Calu3 (cell line): ENCODE results near the gene APP. TPM values are rescaled to one million over a fixed set of nuclear protein-coding genes. Genes with fewer than 3 reads are reported as not detected.

Experiments used
- BruUV-seq: library from RNA; stranded (reverse); fragments of 400-500 nt; replicated peaks from 2 replicates; lab custom pipeline; 2021; lab: Mats Ljungman, UMichigan
- CTCF ChIA-PET: fragments of 300-600 bp; sonication (Branson Sonifier 250); formaldehyde crosslinking; loops from one replicate; lab custom pipeline; 2022; ENCODE audit warnings: antibody characterized with exemption; lab: Charles Lee
- DNase-seq: peaks from one replicate; pipeline ENCODE4 v3.0.0; 2022
- H3K27ac Mint-ChIP-seq: one replicate; pipeline ENCODE4 v1.8.0; 2022; ENCODE audit warnings: mixed read lengths; ENCODE audit not compliant: unreplicated experiment
- H3K27me3 Mint-ChIP-seq: one replicate; pipeline ENCODE4 v1.8.0; 2022; ENCODE audit warnings: mixed read lengths; ENCODE audit not compliant: unreplicated experiment
- H3K36me3 Mint-ChIP-seq: one replicate; pipeline ENCODE4 v1.8.0; 2022; ENCODE audit warnings: mild to moderate bottlenecking, moderate library complexity, mixed read lengths; ENCODE audit not compliant: insufficient read depth, unreplicated experiment
- H3K4me1 Mint-ChIP-seq: one replicate; pipeline ENCODE4 v1.8.0; 2022; ENCODE audit warnings: mild to moderate bottlenecking, low read depth, mixed read lengths; ENCODE audit not compliant: unreplicated experiment
- H3K4me3 Mint-ChIP-seq: one replicate; pipeline ENCODE4 v1.8.0; 2022; ENCODE audit warnings: mild to moderate bottlenecking, low read depth, moderate library complexity, mixed read lengths; ENCODE audit not compliant: unreplicated experiment
- H3K9me3 Mint-ChIP-seq: one replicate; pipeline ENCODE4 v1.8.0; 2022; ENCODE audit warnings: low read depth, mixed read lengths; ENCODE audit not compliant: unreplicated experiment
- intact Hi-C: fragments of 100-400 bp; cut with micrococcal nuclease; formaldehyde crosslinking; loops from one replicate; pipeline ENCODE4 v1.10.0; 2022; ENCODE audit not compliant: unreplicated experiment
- total RNA-seq: library from RNA; stranded (reverse); gene quantifications from 2 replicates; pipeline ENCODE4 v1.2.3, GENCODE V29; 2022
- TF ChIP-seq, protein P1 (sequence below): fragments of 200-600 bp; IDR thresholded peaks from one replicate; pipeline ENCODE4 v1.8.0; 2022; ENCODE audit warnings: antibody characterized with exemption; ENCODE audit not compliant: unreplicated experiment

APP gene
- total RNA-seq, 1 experiment from 2014 or later: 566 TPM

DNA sequence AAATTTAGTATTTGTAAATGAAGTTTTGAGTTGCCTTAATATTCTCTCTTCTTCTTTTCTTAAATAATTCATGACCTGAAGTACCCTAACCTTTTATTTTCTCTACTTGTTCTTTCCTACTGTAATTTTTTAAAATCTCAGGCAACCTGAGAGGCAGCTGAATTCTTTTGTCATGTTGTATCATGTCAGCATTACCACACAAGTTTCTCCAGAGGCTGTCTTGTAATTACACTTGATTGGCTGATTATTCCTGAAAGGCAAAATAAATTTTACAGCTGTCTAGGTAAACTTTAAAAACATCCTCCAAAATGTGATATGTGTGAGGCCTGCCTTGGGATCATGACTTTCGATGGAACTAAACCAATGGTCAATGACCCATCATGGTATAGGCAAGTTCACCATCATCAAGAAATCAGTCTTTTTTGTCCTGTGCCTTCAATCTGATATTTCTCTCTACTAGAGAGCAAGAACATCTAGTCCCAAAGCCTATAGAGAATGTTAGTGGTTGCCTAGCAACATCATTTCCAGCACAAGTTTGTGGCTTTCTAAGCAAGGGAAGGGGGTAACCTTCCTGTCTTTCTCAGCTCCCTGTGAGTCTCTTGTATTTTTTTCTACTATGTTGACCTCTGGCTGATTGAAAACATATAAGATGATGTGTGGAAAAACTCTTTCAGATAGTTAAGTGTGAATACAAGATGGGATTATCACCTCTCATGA is 320.3 kb downstream of the APP start:
- Mint-ChIP-seq H3K9me3 (peaks cover 12% of the 10 kb centered on the region), H3K36me3 (no peaks in the 10 kb centered on the region), H3K27me3 (peaks cover 9% of the 10 kb centered on the region), H3K4me1 (peaks cover 18% of the 10 kb centered on the region), H3K4me3 (no peak overlapping the region), H3K27ac (no peak overlapping the region)
- CTCF ChIA-PET: no interaction called here
- BruUV-seq: no TSS peak
- DNase-seq: no peak
- TF ChIP-seq, protein P1, sequence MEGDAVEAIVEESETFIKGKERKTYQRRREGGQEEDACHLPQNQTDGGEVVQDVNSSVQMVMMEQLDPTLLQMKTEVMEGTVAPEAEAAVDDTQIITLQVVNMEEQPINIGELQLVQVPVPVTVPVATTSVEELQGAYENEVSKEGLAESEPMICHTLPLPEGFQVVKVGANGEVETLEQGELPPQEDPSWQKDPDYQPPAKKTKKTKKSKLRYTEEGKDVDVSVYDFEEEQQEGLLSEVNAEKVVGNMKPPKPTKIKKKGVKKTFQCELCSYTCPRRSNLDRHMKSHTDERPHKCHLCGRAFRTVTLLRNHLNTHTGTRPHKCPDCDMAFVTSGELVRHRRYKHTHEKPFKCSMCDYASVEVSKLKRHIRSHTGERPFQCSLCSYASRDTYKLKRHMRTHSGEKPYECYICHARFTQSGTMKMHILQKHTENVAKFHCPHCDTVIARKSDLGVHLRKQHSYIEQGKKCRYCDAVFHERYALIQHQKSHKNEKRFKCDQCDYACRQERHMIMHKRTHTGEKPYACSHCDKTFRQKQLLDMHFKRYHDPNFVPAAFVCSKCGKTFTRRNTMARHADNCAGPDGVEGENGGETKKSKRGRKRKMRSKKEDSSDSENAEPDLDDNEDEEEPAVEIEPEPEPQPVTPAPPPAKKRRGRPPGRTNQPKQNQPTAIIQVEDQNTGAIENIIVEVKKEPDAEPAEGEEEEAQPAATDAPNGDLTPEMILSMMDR: no peak
- intact Hi-C loops: no loop called here

GRCh38 chr21:25848309-25848708 is 322.3 kb downstream of the APP start:
- H3K27ac Mint-ChIP-seq: no peak overlapping the region
- BruUV-seq: no TSS peak
- DNase-seq: no peak
- peaks cover 14% of the 10 kb centered on the region for H3K27me3 Mint-ChIP-seq
- CTCF ChIA-PET: no interaction called here
- intact Hi-C loops: no loop called here
- peaks cover 12% of the 10 kb centered on the region for H3K9me3 Mint-ChIP-seq
- TF ChIP-seq, protein P1: no peak
- peaks cover 18% of the 10 kb centered on the region for H3K4me1 Mint-ChIP-seq
- no peak overlapping the region for H3K4me3 Mint-ChIP-seq
- no peaks in the 10 kb centered on the region for H3K36me3 Mint-ChIP-seq

- TF ChIP-seq, protein P1: no peak
- no TSS peak for BruUV-seq
- Mint-ChIP-seq H3K9me3 (peaks cover 12% of the 10 kb centered on the region), H3K36me3 (no peaks in the 10 kb centered on the region), H3K4me3 (no peak overlapping the region), H3K27me3 (peaks cover 17% of the 10 kb centered on the region), H3K27ac (no peak overlapping the region), H3K4me1 (peaks cover 18% of the 10 kb centered on the region)
- DNase-seq: no peak
- intact Hi-C loops: no loop called here
- CTCF ChIA-PET: no interaction called here
Observed at GRCh38 chr21:25845729-25846256, 324.8 kb downstream of the APP start.

DNA sequence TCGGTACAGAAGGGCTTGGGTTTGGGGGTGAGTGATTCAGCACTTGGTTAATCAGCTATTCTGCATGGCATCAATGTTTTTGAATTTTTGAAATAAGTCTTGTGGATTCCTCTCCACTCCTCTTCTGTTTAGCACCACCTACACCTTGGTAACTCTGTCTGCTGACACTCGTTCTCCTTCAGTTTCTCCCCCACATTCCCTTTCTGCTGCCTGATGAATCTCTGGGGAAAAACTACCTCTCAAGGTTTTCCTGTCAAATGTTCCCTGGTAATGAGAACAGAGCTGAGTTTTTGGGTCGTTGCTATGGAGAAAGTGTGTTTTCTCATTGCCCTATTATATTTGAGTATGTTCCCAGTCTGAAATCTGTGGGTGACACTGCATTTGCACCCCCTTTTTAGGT is 327.6 kb downstream of the APP start:
- H3K9me3 Mint-ChIP-seq: peaks cover 15% of the 10 kb centered on the region
- H3K27me3 Mint-ChIP-seq: peaks cover 17% of the 10 kb centered on the region
- peaks cover 18% of the 10 kb centered on the region for H3K4me1 Mint-ChIP-seq
- BruUV-seq: no TSS peak
- intact Hi-C loops: no loop called here
- H3K27ac Mint-ChIP-seq: no peak overlapping the region
- DNase-seq: no peak
- H3K36me3 Mint-ChIP-seq: no peaks in the 10 kb centered on the region
- H3K4me3 Mint-ChIP-seq: no peak overlapping the region
- TF ChIP-seq, protein P1: no peak
- CTCF ChIA-PET: no interaction called here
